GM23338 (cell line): ENCODE data around the gene PPP1R9A. TPM values are rescaled to one million over a fixed set of nuclear protein-coding genes. Genes with fewer than 3 reads are reported as not detected.

Experiments used
- ATAC-seq: fragments of 200-7000 bp; cut with Tn5 transposase; 3 replicates; pipeline ENCODE4 v1.9.1; 2020
- DNase-seq: peaks from one replicate; pipeline ENCODE4 v3.0.0-alpha.2; 2015; ENCODE audit warnings: low spot score
- H2AFZ ChIP-seq: fragments of 200-600 bp; sonication (generic); 2 replicates; pipeline ENCODE4 v1.8.0; 2016; ENCODE audit warnings: antibody characterized with exemption, mild to moderate bottlenecking, moderate library complexity
- H3F3A ChIP-seq: fragments of 200-600 bp; sonication (generic); replicated peaks from 2 replicates; pipeline ENCODE4 v1.8.0; 2017; ENCODE audit warnings: antibody characterized with exemption, mixed run types, low read depth
- H3K27ac ChIP-seq: fragments of 200-600 bp; sonication (generic); 2 replicates; pipeline ENCODE4 v1.6.1; 2016; ENCODE audit warnings: low read depth
- H3K27me3 ChIP-seq: fragments of 200-600 bp; sonication (generic); 2 replicates; pipeline ENCODE4 v1.8.0; 2016; ENCODE audit warnings: mild to moderate bottlenecking, mixed run types, moderate library complexity; ENCODE audit not compliant: insufficient read depth
- H3K36me3 ChIP-seq: fragments of 200-600 bp; sonication (generic); 2 replicates; pipeline ENCODE4 v1.8.0; 2016; ENCODE audit warnings: mild to moderate bottlenecking; ENCODE audit not compliant: insufficient read depth
- H3K4me1 ChIP-seq: fragments of 200-600 bp; sonication (generic); 2 replicates; pipeline ENCODE4 v1.8.0; 2016; ENCODE audit warnings: mild to moderate bottlenecking, moderate library complexity; ENCODE audit not compliant: insufficient read depth
- H3K4me2 ChIP-seq: fragments of 200-600 bp; sonication (generic); 2 replicates; pipeline ENCODE4 v1.7.1; 2017; ENCODE audit warnings: mixed run types
- H3K4me3 ChIP-seq: fragments of 200-600 bp; sonication (generic); 2 replicates; pipeline ENCODE4 v1.6.1; 2016; ENCODE audit warnings: mixed run types
- H3K79me2 ChIP-seq: fragments of 200-600 bp; sonication (generic); replicated peaks from 2 replicates; pipeline ENCODE4 v1.8.0; 2017; ENCODE audit warnings: mild to moderate bottlenecking; ENCODE audit not compliant: insufficient read depth
- H3K9me2 ChIP-seq: fragments of 200-600 bp; sonication (generic); 2 replicates; pipeline ENCODE4 v1.8.0; 2017; ENCODE audit not compliant: insufficient read depth
- H4K20me1 ChIP-seq: fragments of 200-600 bp; sonication (generic); replicated peaks from 2 replicates; pipeline ENCODE4 v1.8.0; 2017; ENCODE audit warnings: mild to moderate bottlenecking; ENCODE audit not compliant: insufficient read depth
- H3K27ac Mint-ChIP-seq: 2 replicates; pipeline ENCODE4 v1.8.0; 2020; ENCODE audit warnings: inconsistent platforms, mild to moderate bottlenecking, moderate library complexity, mixed read lengths
- H3K27me3 Mint-ChIP-seq: 3 replicates; pipeline ENCODE4 v1.8.0; 2022; ENCODE audit warnings: low read depth, mild to moderate bottlenecking, moderate library complexity, mixed read lengths, inconsistent platforms; ENCODE audit not compliant: insufficient read depth, poor library complexity
- H3K36me3 Mint-ChIP-seq: 3 replicates; pipeline ENCODE4 v1.8.0; 2021; ENCODE audit warnings: low read depth, mild to moderate bottlenecking, inconsistent platforms, moderate library complexity, mixed read lengths
- H3K4me1 Mint-ChIP-seq: 3 replicates; pipeline ENCODE4 v1.8.0; 2020; ENCODE audit warnings: mild to moderate bottlenecking, inconsistent platforms, mixed read lengths
- H3K4me3 Mint-ChIP-seq: 3 replicates; pipeline ENCODE4 v1.8.0; 2021; ENCODE audit warnings: moderate library complexity, mild to moderate bottlenecking, inconsistent platforms, mixed read lengths
- H3K9me3 Mint-ChIP-seq: 3 replicates; pipeline ENCODE4 v1.8.0; 2020; ENCODE audit warnings: moderate library complexity, mild to moderate bottlenecking, inconsistent platforms, mixed read lengths
- CREB1 ChIP-seq: fragments of 250-450 bp; sonication (Bioruptor Pico); IDR thresholded peaks from 2 replicates; pipeline ENCODE4 v1.5.0; 2020; ENCODE audit warnings: low read depth, mild to moderate bottlenecking, moderate library complexity
- EZH2 ChIP-seq: fragments of 200-600 bp; sonication (generic); IDR thresholded peaks from one replicate; pipeline ENCODE4 v1.8.0; 2017; ENCODE audit warnings: antibody characterized with exemption, mild to moderate bottlenecking, low read depth; ENCODE audit not compliant: unreplicated experiment
- NANOG ChIP-seq: IDR thresholded peaks from 2 replicates; pipeline ENCODE4 v1.6.1; 2016; ENCODE audit warnings: antibody characterized with exemption, borderline replicate concordance
- POLR2AphosphoS5 ChIP-seq: IDR thresholded peaks from 2 replicates; pipeline ENCODE4 v1.6.1; 2016; ENCODE audit warnings: antibody characterized with exemption, low read depth
- STAT1 ChIP-seq: IDR thresholded peaks from one replicate; pipeline ENCODE4 v1.6.1; 2016; ENCODE audit warnings: antibody characterized with exemption; ENCODE audit not compliant: unreplicated experiment
- ZNF114 ChIP-seq: fragments of 250-450 bp; sonication (Bioruptor Pico); IDR thresholded peaks from 2 replicates; pipeline ENCODE4 v1.5.0; 2020; ENCODE audit warnings: mild to moderate bottlenecking, moderate library complexity
- ZNF331 ChIP-seq: fragments of 250-450 bp; sonication (Bioruptor Pico); IDR thresholded peaks from 2 replicates; pipeline ENCODE4 v1.5.0; 2020; ENCODE audit warnings: low read depth, mild to moderate bottlenecking, moderate library complexity
- polyA plus RNA-seq: library from polyadenylated mRNA; unstranded; fragments of >200 nt; fragmentation: Nextera tagmentation; extraction: Ambion mirVana; gene quantifications from 2 replicates; pipeline ENCODE4 v1.2.1, GENCODE V29; 2016
- total RNA-seq: library from RNA; depleted of rRNA; stranded (reverse); fragments of >200 nt; shearing (Covaris generic); gene quantifications from 2 replicates; pipeline ENCODE4 v1.2.3, GENCODE V29; 2014
- TF ChIP-seq, protein P1 (sequence below): IDR thresholded peaks from one replicate; pipeline ENCODE4 v1.6.1; 2018; ENCODE audit warnings: antibody characterized with exemption; ENCODE audit not compliant: unreplicated experiment
- TF ChIP-seq, protein P2 (sequence below): IDR thresholded peaks from 2 replicates; pipeline ENCODE4 v1.6.1; 2016; ENCODE audit warnings: antibody characterized with exemption
- TF ChIP-seq, protein P3 (sequence below): fragments of 250-450 bp; sonication (Bioruptor Pico); IDR thresholded peaks from 2 replicates; pipeline ENCODE4 v1.5.0; 2020; ENCODE audit warnings: mild to moderate bottlenecking, moderate library complexity

Gene PPP1R9A
- total and polyA plus RNA-seq, 2 experiments from 2014 or later: 10.6 to 31.8 TPM

DNA sequence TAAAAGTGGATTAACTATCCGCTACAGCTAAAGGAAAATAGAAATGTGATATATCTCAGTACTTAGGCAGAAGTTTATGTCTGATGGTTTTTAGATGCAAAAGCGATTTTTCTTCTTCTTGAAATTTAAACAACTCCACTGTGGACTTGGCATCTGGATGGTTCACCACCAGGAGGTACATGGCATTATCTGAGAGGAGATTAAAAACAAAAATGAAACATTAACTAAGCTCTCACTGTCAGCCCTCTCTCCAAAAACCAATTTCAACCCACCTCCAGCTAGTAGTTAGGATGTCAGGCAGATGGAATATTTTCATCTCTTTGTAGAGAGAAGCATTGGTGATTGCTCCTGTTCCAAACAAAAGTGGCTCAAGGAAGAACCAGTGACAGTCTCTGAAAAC, 404.0 kb downstream of the PPP1R9A start (continued):
- TF ChIP-seq, protein P1, sequence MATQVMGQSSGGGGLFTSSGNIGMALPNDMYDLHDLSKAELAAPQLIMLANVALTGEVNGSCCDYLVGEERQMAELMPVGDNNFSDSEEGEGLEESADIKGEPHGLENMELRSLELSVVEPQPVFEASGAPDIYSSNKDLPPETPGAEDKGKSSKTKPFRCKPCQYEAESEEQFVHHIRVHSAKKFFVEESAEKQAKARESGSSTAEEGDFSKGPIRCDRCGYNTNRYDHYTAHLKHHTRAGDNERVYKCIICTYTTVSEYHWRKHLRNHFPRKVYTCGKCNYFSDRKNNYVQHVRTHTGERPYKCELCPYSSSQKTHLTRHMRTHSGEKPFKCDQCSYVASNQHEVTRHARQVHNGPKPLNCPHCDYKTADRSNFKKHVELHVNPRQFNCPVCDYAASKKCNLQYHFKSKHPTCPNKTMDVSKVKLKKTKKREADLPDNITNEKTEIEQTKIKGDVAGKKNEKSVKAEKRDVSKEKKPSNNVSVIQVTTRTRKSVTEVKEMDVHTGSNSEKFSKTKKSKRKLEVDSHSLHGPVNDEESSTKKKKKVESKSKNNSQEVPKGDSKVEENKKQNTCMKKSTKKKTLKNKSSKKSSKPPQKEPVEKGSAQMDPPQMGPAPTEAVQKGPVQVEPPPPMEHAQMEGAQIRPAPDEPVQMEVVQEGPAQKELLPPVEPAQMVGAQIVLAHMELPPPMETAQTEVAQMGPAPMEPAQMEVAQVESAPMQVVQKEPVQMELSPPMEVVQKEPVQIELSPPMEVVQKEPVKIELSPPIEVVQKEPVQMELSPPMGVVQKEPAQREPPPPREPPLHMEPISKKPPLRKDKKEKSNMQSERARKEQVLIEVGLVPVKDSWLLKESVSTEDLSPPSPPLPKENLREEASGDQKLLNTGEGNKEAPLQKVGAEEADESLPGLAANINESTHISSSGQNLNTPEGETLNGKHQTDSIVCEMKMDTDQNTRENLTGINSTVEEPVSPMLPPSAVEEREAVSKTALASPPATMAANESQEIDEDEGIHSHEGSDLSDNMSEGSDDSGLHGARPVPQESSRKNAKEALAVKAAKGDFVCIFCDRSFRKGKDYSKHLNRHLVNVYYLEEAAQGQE: no peak
- TF ChIP-seq POLR2AphosphoS5 (no peak), ZNF331 (CRISPR knock-in tag) (no peak), STAT1 (no peak)
- TF ChIP-seq, protein P2, sequence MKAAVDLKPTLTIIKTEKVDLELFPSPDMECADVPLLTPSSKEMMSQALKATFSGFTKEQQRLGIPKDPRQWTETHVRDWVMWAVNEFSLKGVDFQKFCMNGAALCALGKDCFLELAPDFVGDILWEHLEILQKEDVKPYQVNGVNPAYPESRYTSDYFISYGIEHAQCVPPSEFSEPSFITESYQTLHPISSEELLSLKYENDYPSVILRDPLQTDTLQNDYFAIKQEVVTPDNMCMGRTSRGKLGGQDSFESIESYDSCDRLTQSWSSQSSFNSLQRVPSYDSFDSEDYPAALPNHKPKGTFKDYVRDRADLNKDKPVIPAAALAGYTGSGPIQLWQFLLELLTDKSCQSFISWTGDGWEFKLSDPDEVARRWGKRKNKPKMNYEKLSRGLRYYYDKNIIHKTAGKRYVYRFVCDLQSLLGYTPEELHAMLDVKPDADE: no peak

DNA sequence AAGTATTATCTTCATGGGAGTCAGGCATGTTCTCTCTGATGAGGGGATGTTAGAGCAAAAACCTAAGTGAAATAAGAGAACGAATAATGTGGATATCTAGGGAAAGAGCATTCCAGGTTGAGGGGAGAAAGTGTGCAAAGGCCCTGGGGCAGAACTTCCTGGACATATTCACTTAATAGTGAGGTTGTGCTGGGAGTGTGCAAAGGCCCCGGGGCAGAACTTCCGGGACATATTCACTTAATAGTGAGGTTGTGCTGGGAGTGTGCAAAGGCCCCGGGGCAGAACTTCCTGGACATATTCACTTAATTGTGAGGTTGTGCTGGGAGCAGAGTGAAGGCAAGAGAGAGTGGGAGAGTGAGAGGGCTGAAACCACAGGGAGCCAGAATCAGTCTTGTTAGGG, 405.2 kb downstream of the PPP1R9A start:
- ATAC-seq (no peak), DNase-seq (no peak)
- Histone ChIP-seq H3K36me3 (no peaks in the 10 kb centered on the region), H3K9me2 (peaks cover 4% of the 10 kb centered on the region; the same call in 1 of the 2 replicates), H3K4me3 (no peak overlapping the region), H4K20me1 (no peaks in the 10 kb centered on the region), H3K4me1 (no peaks in the 10 kb centered on the region), H3F3A (no peaks in the 10 kb centered on the region), H3K79me2 (no peaks in the 10 kb centered on the region), H3K4me2 (no peak overlapping the region), H3K27ac (no peak overlapping the region), H2AFZ (no peak overlapping the region), H3K27me3 (no peaks in the 10 kb centered on the region)
- Mint-ChIP-seq H3K4me3 (no peak overlapping the region), H3K4me1 (no peaks in the 10 kb centered on the region), H3K36me3 (no peaks in the 10 kb centered on the region), H3K27ac (no peak overlapping the region), H3K9me3 (no peaks in the 10 kb centered on the region), H3K27me3 (peaks cover 1% of the 10 kb centered on the region)
- TF ChIP-seq, protein P1: no peak
- TF ChIP-seq, protein P3, sequence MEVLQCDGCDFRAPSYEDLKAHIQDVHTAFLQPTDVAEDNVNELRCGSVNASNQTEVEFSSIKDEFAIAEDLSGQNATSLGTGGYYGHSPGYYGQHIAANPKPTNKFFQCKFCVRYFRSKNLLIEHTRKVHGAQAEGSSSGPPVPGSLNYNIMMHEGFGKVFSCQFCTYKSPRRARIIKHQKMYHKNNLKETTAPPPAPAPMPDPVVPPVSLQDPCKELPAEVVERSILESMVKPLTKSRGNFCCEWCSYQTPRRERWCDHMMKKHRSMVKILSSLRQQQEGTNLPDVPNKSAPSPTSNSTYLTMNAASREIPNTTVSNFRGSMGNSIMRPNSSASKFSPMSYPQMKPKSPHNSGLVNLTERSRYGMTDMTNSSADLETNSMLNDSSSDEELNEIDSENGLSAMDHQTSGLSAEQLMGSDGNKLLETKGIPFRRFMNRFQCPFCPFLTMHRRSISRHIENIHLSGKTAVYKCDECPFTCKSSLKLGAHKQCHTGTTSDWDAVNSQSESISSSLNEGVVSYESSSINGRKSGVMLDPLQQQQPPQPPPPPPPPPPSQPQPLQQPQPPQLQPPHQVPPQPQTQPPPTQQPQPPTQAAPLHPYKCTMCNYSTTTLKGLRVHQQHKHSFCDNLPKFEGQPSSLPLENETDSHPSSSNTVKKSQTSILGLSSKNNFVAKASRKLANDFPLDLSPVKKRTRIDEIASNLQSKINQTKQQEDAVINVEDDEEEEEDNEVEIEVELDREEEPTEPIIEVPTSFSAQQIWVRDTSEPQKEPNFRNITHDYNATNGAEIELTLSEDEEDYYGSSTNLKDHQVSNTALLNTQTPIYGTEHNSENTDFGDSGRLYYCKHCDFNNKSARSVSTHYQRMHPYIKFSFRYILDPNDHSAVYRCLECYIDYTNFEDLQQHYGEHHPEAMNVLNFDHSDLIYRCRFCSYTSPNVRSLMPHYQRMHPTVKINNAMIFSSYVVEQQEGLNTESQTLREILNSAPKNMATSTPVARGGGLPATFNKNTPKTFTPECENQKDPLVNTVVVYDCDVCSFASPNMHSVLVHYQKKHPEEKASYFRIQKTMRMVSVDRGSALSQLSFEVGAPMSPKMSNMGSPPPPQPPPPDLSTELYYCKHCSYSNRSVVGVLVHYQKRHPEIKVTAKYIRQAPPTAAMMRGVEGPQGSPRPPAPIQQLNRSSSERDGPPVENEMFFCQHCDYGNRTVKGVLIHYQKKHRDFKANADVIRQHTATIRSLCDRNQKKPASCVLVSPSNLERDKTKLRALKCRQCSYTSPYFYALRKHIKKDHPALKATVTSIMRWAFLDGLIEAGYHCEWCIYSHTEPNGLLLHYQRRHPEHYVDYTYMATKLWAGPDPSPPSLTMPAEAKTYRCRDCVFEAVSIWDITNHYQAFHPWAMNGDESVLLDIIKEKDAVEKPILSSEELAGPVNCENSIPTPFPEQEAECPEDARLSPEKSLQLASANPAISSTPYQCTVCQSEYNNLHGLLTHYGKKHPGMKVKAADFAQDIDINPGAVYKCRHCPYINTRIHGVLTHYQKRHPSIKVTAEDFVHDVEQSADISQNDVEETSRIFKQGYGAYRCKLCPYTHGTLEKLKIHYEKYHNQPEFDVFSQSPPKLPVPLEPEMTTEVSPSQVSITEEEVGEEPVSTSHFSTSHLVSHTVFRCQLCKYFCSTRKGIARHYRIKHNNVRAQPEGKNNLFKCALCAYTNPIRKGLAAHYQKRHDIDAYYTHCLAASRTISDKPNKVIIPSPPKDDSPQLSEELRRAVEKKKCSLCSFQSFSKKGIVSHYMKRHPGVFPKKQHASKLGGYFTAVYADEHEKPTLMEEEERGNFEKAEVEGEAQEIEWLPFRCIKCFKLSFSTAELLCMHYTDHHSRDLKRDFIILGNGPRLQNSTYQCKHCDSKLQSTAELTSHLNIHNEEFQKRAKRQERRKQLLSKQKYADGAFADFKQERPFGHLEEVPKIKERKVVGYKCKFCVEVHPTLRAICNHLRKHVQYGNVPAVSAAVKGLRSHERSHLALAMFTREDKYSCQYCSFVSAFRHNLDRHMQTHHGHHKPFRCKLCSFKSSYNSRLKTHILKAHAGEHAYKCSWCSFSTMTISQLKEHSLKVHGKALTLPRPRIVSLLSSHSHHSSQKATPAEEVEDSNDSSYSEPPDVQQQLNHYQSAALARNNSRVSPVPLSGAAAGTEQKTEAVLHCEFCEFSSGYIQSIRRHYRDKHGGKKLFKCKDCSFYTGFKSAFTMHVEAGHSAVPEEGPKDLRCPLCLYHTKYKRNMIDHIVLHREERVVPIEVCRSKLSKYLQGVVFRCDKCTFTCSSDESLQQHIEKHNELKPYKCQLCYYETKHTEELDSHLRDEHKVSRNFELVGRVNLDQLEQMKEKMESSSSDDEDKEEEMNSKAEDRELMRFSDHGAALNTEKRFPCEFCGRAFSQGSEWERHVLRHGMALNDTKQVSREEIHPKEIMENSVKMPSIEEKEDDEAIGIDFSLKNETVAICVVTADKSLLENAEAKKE (CRISPR knock-in tag): no peak
- TF ChIP-seq NANOG (no peak), EZH2 (no peak), ZNF331 (CRISPR knock-in tag) (no peak), CREB1 (CRISPR knock-in tag) (no peak), ZNF114 (CRISPR knock-in tag) (no peak)
